AG04450 (cell line): ENCODE data around the gene HTR1E. TPM values are rescaled to one million over a fixed set of nuclear protein-coding genes. Genes with fewer than 3 reads are reported as not detected.

Experiments
- CTCF ChIA-PET: fragments of 300-600, 350-600 bp; formaldehyde crosslinking; extraction: SDS; loops from one replicate; lab custom pipeline; 2022; ENCODE audit warnings: antibody characterized with exemption, inconsistent platforms; lab: Charles Lee
- POLR2A ChIA-PET: fragments of 350-600 bp; formaldehyde crosslinking; extraction: SDS; loops from one replicate; lab custom pipeline; 2021; ENCODE audit warnings: antibody characterized with exemption, inconsistent platforms; lab: Yijun Ruan, JAX
- DNase-seq: peaks from one replicate; pipeline ENCODE4 v3.0.0-alpha.2; 2011; ENCODE audit warnings: low read depth, low spot score
- H3K27ac ChIP-seq: one replicate; pipeline ENCODE4 v1.5.1; 2012; ENCODE audit warnings: low read depth, low read length, control low read depth
- H3K27me3 ChIP-seq: one replicate; pipeline ENCODE4 v1.6.0; 2012; ENCODE audit warnings: low read length; ENCODE audit not compliant: control insufficient read depth, insufficient read depth
- H3K4me3 ChIP-seq: 2 replicates; pipeline ENCODE4 v1.5.1; 2011; ENCODE audit warnings: mild to moderate bottlenecking, low read depth, low read length, control low read depth
- H3K9me3 ChIP-seq: 2 replicates; pipeline ENCODE4 v1.5.1; 2012; ENCODE audit warnings: low read length; ENCODE audit not compliant: control insufficient read depth, insufficient read depth
- CTCF ChIP-seq: IDR thresholded peaks from 2 replicates; pipeline ENCODE4 v1.5.1; 2011; ENCODE audit warnings: low read depth, low read length, control low read depth, inconsistent platforms
- polyA plus RNA-seq: library from polyadenylated mRNA; depleted of rRNA; stranded (reverse); fragments of >200 nt; gene quantifications from 2 replicates; pipeline ENCODE4 v1.2.3, GENCODE V29; 2011

Gene HTR1E
- polyA plus RNA-seq, 1 experiment = not detected

GRCh38 chr6:86934365-86934764 is 3.0 kb upstream of the HTR1E start:
- H3K9me3 ChIP-seq = no peaks in the 10 kb centered on the region
- H3K27me3 ChIP-seq = peaks cover 7% of the 10 kb centered on the region
- ChIA-PET POLR2A (no interaction called here), CTCF (interaction anchor here (0.5 to 1.6 kb wide), 2 partner anchors 895 to 1011 kb away, joined by 3 to 4 read pairs; no protein-coding TSS in a partner anchor)
- TF ChIP-seq CTCF = no peak
- H3K4me3 ChIP-seq = no peak overlapping the region
- no peak overlapping the region for H3K27ac ChIP-seq
- DNase-seq = no peak

GRCh38 chr6:86936834-86937218 is 502 bp upstream of the HTR1E start:
- DNase-seq = no peak
- Histone ChIP-seq H3K9me3 (no peaks in the 10 kb centered on the region), H3K27me3 (peaks cover 7% of the 10 kb centered on the region), H3K27ac (no peak overlapping the region), H3K4me3 (no peak overlapping the region)
- ChIA-PET POLR2A (no interaction called here), CTCF (interaction anchor here (0.7 to 1.4 kb wide), 4 partner anchors 16 to 1180 kb away, joined by 3 to 4 read pairs (median 3); no protein-coding TSS in a partner anchor)
- TF ChIP-seq CTCF = no peak

GRCh38 chr6:86938814-86939213 is 1.5 kb downstream of the HTR1E start:
- H3K4me3 ChIP-seq = no peak overlapping the region
- ChIA-PET POLR2A (no interaction called here), CTCF (interaction anchor here (1.4 kb wide), 1 partner anchor 13 kb away, joined by 3 read pairs; no protein-coding TSS in a partner anchor)
- TF ChIP-seq CTCF = no peak
- peaks cover 7% of the 10 kb centered on the region for H3K27me3 ChIP-seq
- no peaks in the 10 kb centered on the region for H3K9me3 ChIP-seq
- DNase-seq = no peak
- no peak overlapping the region for H3K27ac ChIP-seq

- H3K27ac ChIP-seq = no peak overlapping the region
- peaks cover 7% of the 10 kb centered on the region for H3K27me3 ChIP-seq
- no peak overlapping the region for H3K4me3 ChIP-seq
- no peaks in the 10 kb centered on the region for H3K9me3 ChIP-seq
- no peak for DNase-seq
- POLR2A ChIA-PET = no interaction called here
- no peak for TF ChIP-seq CTCF
- CTCF ChIA-PET = no interaction called here
Observed at GRCh38 chr6:86941461-86941860, 4.1 kb downstream of the HTR1E start.

- no peaks in the 10 kb centered on the region for H3K27me3 ChIP-seq
- no peak for TF ChIP-seq CTCF
- ChIA-PET POLR2A (no interaction called here), CTCF (no interaction called here)
- no peak overlapping the region for H3K27ac ChIP-seq
- H3K9me3 ChIP-seq = no peaks in the 10 kb centered on the region
- H3K4me3 ChIP-seq = no peak overlapping the region
- DNase-seq = no peak
Observed at GRCh38 chr6:86942769-86943516, 5.6 kb downstream of the HTR1E start.
